NT2/D1 (cell line): ENCODE measurements around the gene AGBL4.

Experiments
- SUZ12 ChIP-seq: IDR thresholded peaks from 2 replicates; pipeline ENCODE4 v1.6.1; 2011; ENCODE audit not compliant: insufficient read length, insufficient read depth; ENCODE audit errors: extremely low read depth
- YY1 ChIP-seq: IDR thresholded peaks from 2 replicates; pipeline ENCODE4 v1.6.1; 2011; ENCODE audit not compliant: insufficient read length, insufficient read depth

- TF ChIP-seq YY1 (no peak), SUZ12 (no peak)
These were observed 717.2 kb downstream of the AGBL4 start for GRCh38 chr1:49306507-49307070.
